Measurements from ENCODE around the gene C3orf80.
"Not testable (repeated sequence)": the region's sequence is repeated elsewhere in the genome, so short reads cannot be mapped to it uniquely, and the experiment has no call there.

The C3orf80 gene

GRCh38 chr3:160227419-160227818, 2.2 kb downstream of the C3orf80 start:
- Histone ChIP-seq H3K27me3 (ENCODE audit: control insufficient read depth, insufficient read depth, low read length) (peaks cover 8% of the 10 kb centered on the region), H3K4me3 (ENCODE audit: low read depth, low read length) (no peak overlapping the region), H3K27ac (no peak overlapping the region), H3K9ac (no peak overlapping the region), H3K4me1 (peaks cover 3% of the 10 kb centered on the region), H2AFZ (no peak overlapping the region), H3K36me3 (ENCODE audit: control insufficient read depth, insufficient read depth, low read length) (no peaks in the 10 kb centered on the region), H3K9me3 (ENCODE audit: control insufficient read depth, low read length) (no peaks in the 10 kb centered on the region), H3K79me2 (no peaks in the 10 kb centered on the region), H3K4me2 (ENCODE audit: low read length) (no peak overlapping the region)
- TF ChIP-seq CTCF (IDR thresholded peaks at IDR 0.05): no peak

DNA sequence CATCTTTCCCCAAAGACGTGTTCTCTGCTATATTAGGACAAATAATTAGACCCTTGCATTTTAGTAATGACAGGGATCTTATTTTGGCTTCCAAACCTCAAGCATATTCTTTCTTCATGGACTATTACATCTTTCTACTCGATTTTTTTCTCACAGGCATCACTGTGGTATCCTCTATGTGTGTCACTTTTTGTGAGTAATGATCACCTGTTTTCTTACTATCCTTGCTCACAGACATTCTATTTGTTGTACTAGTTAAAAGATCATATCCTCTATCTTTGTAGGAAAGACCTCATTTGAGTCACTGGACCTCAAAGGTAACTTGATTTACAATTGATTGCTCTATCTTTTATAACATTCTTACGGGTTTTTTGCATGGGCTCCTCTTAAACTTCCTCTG, 6.8 kb downstream of the C3orf80 start:
- no peak overlapping the region for H3K9ac ChIP-seq
- no peak overlapping the region for H3K4me3 ChIP-seq (ENCODE audit: low read depth, low read length)
- peaks cover under 1% of the 10 kb centered on the region for H3K27me3 ChIP-seq (ENCODE audit: control insufficient read depth, insufficient read depth, low read length)
- H3K79me2 ChIP-seq: no peaks in the 10 kb centered on the region
- H3K9me3 ChIP-seq (ENCODE audit: control insufficient read depth, low read length): no peaks in the 10 kb centered on the region
- TF ChIP-seq CTCF (IDR thresholded peaks at IDR 0.05): no peak
- H3K4me2 ChIP-seq (ENCODE audit: low read length): no peak overlapping the region
- H2AFZ ChIP-seq: no peak overlapping the region
- no peaks in the 10 kb centered on the region for H3K4me1 ChIP-seq
- H3K27ac ChIP-seq: no peak overlapping the region
- no peaks in the 10 kb centered on the region for H3K36me3 ChIP-seq (ENCODE audit: control insufficient read depth, insufficient read depth, low read length)

DNA sequence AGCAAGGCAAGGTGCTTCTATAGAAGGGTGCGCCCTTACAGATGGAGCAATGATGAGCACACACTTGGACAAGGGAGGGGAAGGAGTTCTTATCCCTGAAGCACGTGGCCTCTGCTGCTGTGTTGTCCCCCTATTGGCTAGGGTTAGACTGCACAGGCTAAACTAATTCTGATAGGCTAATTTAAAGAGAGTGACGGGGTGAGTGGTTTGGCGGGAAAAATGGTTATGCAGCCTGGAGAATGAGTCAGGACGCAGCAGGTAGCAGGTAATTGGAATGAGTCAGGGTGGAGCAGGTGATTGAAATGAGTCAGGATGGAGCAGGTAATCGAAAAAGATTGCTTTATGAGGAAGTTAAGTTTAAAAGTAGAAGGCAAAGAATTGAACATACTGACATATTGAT, 15.5 kb downstream of the C3orf80 start:
- not testable (repeated sequence) for H3K4me1 ChIP-seq; H3K4me2 ChIP-seq (ENCODE audit: low read length); H3K79me2 ChIP-seq; H3K36me3 ChIP-seq (ENCODE audit: control insufficient read depth, insufficient read depth, low read length); H3K27ac ChIP-seq; H3K9ac ChIP-seq; H3K4me3 ChIP-seq (ENCODE audit: low read depth, low read length); H2AFZ ChIP-seq; H3K9me3 ChIP-seq (ENCODE audit: control insufficient read depth, low read length); H3K27me3 ChIP-seq (ENCODE audit: control insufficient read depth, insufficient read depth, low read length)

DNA sequence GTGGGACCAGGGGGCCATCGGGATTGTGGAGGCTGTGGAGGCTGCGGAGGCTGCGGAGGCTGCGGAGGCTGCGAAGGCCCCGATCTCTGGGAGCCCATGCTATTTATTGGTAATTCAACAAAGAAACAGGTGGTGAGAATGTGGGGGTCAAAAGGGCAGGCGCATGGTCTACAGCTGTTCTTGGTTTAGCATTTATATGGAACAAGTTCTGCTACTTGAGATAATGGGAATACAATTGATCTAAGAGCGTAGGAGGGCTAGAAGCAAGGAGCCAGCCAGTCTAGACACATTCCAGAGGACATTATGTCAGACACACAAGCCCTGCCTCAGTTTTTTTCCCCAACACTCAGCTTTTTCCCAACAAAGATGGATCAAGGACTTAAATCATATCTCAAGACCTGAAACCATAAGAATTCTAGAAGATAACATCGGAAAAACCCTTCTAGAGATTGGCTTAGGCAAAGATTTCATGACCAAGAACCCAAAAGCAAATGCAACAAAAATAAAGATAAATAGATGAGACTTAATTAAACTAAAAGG, 20.1 kb downstream of the C3orf80 start:
- Histone ChIP-seq H3K9ac (no peak overlapping the region), H3K27ac (no peak overlapping the region), H2AFZ (no peak overlapping the region), H3K4me3 (ENCODE audit: low read depth, low read length) (no peak overlapping the region), H3K4me1 (no peaks in the 10 kb centered on the region), H3K27me3 (ENCODE audit: control insufficient read depth, insufficient read depth, low read length) (no peaks in the 10 kb centered on the region), H3K4me2 (ENCODE audit: low read length) (no peak overlapping the region), H3K36me3 (ENCODE audit: control insufficient read depth, insufficient read depth, low read length) (no peaks in the 10 kb centered on the region), H3K79me2 (no peaks in the 10 kb centered on the region), H3K9me3 (ENCODE audit: control insufficient read depth, low read length) (no peaks in the 10 kb centered on the region)
- TF ChIP-seq CTCF (IDR thresholded peaks at IDR 0.05): no peak

DNA sequence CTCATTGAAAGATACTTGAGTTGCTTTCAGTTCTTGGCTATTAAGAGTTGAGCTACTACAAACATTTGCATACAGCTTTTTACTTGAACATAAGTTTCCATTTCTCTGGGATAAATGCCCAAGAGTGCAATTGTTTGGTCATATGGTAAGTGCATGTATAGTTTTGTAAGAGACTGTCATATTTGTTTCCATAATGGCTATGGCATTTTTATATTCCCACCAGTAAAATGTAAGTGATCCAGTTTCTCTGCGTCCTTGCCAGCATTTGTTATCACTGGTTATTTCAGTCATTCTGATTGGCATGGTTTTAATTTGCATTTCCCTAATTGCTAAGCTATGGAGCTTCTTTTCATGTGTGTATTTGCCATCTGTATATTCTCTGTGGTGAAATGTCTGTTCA, 22.5 kb downstream of the C3orf80 start:
- Histone ChIP-seq H3K36me3 (ENCODE audit: control insufficient read depth, insufficient read depth, low read length) (no peaks in the 10 kb centered on the region), H3K4me3 (ENCODE audit: low read depth, low read length) (no peak overlapping the region), H3K9me3 (ENCODE audit: control insufficient read depth, low read length) (no peaks in the 10 kb centered on the region), H3K79me2 (no peaks in the 10 kb centered on the region), H2AFZ (no peak overlapping the region), H3K9ac (no peak overlapping the region), H3K4me2 (ENCODE audit: low read length) (no peak overlapping the region), H3K27ac (no peak overlapping the region), H3K4me1 (no peaks in the 10 kb centered on the region), H3K27me3 (ENCODE audit: control insufficient read depth, insufficient read depth, low read length) (no peaks in the 10 kb centered on the region)
- no peak for TF ChIP-seq CTCF (IDR thresholded peaks at IDR 0.05)

Data from parathyroid adenoma (tissue), 2 donors.